T1000 (cell line): ENCODE data around the gene KIF2A.

ENCODE experiments used
- DNase-seq: peaks from one replicate; lab custom pipeline; 2025; ENCODE audit warnings: mixed read lengths; lab: John Stamatoyannopoulos, UW

KIF2A gene

DNA sequence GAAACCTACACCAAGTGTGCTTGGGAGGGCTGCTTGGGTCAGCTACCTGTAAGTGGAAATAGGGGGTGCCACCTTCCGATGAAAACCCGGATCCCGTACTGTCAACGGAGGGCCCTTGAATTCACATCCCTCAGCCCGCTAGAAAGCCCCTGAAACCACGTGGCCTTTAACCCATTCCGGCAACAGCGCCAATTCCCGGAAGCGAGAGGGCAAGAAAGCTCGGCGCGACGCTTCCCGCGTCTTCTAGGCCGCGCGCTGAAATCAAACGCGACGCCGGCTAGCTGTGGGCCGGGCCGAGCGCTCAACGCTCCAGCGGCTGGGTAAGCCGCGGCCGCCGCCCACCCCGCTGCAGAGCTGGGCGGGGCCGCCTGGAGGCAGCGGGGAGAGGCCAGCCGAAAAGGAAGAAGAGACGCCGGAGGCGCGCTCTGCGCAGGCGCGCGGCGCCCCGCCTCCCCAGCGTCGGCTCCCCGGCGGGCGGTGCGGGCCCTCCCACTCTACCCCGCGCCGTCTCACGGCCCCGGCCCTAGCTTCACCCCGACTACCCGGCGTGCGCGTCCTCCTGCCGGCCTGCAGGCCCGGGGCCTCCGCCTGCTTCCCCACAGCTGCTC is at the start of gene KIF2A:
KIF2A (plus strand) TSS at position 492 of the 608 bp plus-strand sequence. CDS start 267 bp downstream, outside the sequence.
- peak; percentile 86 for DNase-seq

GRCh38 chr5:62257020-62257367 is 49.0 kb upstream of the KIF2A start:
- no peak for DNase-seq

DNA sequence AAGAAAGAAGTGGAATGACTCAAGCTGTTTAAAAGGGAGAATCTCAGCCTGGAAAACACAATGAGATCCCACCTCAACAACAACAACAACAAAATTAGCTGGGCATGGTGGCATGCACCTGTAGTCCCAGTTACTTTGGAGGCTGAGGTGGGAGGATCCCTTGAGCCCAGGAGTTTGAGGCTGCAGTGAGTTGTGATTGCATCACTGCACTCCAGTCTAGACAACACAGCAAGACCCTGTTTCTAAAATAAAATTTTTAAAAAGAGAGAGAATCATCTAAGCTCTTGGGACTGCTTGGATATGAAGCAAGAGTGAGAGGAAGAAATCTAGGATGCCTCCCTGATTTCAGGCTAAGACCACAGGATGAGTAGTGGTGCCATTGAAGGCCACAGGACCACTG is 47.4 kb upstream of the KIF2A start:
- no peak for DNase-seq

- no peak for DNase-seq
Measured at GRCh38 chr5:62259699-62260250, 46.2 kb upstream of the KIF2A start.

DNA sequence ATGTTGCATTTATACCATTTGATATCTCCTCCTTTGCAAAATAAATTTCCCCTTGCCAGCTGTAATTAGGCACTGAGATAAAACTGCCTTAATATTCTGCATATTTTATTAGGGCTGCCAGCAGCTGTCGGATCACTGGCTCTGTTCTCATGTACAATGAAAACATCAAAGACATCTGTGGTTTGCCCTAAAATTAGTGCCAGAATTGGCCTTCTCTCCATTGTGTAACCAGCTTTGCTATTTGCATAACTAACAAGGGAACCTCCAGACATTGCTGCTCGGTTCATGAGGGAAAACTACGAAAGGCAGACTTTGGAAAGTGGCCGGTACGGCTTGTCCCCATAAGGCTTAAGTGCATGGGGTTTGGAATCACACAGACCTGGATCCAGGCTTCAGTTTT is 45.5 kb upstream of the KIF2A start:
- DNase-seq, result no peak

DNA sequence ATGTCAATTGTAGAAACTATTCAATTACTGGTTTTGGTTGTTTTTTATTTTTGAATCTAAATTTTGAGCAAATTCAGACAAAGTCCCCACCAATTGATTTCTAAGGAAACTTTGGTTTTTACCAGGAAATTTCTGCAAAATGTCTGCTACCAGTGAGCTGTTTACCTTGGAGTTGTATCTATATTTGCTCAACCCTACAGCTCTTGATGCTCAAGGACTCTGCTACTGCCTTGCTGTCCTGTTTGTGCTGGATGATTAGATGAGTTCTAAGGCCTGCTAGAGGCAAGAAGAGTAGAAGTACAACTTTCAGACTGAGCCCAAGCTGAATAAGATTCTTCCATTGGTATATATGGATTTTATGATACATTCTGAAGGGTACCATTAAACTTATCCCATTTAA is 42.6 kb upstream of the KIF2A start:
- no peak for DNase-seq

DNA sequence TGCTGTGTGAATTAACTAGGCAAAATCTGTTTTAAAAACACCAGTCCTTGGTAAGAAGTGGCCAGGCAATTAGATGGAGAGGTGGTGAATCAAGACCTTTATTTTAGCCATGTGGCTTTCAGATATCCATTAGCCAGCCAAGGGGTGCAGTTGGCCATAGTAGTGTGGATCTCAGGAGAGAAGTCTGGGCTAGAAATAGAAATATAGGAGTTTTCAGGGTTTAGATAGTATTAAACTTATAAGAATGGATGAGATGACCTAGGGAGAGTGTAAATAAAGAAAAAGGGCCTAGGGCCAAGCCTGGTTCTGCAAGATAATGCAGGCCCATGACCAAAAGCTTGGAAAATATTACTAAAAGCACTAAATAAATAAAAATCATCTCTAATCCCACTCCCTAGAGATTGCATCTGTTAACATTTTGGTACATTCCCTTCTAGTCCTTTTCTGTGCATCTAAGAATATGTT is 40.3 kb upstream of the KIF2A start:
- no peak for DNase-seq

DNA sequence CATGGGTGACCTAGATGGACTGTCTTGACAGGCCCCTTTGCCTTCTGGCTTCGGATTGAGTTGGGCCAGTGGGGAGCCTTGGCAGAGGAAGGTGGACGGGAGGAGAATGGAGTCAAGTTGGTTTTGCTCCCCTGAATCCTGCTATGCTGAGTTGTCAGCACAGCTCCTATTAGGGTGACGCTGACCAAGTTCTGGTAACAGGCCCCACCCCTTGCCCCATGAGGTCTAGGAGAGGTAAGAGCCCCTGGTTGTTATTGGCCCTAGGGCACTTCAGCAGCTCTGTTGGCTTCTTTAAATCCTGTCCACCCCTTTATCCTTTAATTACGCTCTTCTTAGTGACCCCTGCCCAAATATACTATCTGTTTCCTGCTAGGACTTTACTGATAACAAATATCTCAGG is 39.4 kb upstream of the KIF2A start:
- DNase-seq, result no peak

GRCh38 chr5:62268234-62268633 is 37.8 kb upstream of the KIF2A start:
- no peak for DNase-seq

DNA sequence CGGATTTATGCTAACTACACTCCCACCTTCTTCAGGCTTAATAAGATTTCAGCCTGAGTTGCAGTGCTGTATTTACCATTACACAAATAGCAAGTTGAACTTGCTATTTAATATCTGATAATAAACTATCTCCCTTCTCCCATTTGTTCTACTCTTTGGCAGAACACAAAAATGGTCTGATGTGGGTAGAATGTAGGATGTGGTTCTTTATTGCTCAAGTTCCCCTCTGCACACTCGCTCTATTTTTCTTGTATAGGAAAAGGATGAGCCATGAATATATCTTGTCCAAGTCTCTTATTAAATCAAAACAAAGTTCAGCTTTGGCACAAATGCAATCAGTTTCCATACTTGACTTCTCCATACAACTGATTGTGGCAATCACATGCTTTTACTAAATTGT is 37.2 kb upstream of the KIF2A start:
- DNase-seq, result no peak

GRCh38 chr5:62271370-62271769 is 34.6 kb upstream of the KIF2A start:
- no peak for DNase-seq

- no peak for DNase-seq
Measured at GRCh38 chr5:62271870-62272269, 34.1 kb upstream of the KIF2A start.

DNA sequence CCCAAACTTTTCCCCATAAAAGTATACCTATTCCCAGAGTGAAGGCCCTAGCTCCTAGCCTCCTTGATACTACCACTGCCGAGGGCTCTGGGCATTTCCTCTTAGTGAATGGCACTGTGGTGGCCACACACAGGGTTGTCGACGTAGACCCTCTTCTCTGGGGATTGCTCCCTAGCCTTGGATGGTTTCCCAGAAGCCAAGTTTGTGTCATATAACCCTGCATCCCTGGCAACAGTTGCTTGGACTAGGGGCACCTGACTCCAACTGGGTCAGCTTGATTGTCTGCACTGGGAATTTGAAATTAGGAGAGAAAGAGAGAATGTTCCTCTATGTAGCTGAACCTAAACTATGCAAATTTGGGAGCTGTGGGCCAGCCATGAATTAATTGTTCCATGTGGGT is 32.3 kb upstream of the KIF2A start:
- DNase-seq, result no peak

DNA sequence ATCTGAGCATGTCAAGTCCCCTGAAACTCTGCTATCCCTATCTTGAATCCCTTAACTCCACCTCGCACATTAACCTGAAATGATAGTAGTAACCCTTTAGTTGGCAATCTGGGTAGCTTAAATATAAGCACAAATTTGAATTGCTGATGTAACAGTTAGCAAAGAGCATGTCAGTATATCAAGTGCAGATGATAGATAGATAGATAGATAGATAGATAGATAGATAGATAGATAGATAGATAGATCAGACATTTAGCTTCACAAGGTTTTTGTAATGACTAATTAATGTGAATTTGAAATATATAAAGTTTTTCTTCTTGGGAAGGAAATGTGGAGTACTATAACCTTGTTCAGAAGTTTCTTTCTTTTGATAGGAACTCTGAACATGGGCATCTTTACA is 30.4 kb upstream of the KIF2A start:
- no peak for DNase-seq

- no peak for DNase-seq
Measured at GRCh38 chr5:62281411-62281810, 24.6 kb upstream of the KIF2A start.

DNA sequence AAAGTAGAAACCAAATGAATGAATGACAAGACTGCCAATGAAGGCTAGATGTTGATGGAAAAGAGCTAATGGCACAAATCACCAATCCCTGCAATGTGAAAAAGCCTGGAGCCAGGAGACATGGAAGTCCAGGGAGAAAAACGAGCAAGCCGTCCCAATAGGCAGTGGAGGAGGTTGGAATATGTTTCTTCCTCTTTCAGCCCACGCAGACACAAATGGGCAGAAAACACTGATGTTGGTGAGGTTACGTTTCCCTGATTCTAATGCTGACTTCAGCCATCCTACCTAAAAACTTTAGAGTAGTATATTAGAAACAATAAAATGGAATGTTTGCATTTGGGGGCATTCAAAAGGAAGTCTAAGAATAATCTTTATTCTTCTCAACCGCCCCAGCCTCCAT is 23.9 kb upstream of the KIF2A start:
- DNase-seq, result no peak

DNA sequence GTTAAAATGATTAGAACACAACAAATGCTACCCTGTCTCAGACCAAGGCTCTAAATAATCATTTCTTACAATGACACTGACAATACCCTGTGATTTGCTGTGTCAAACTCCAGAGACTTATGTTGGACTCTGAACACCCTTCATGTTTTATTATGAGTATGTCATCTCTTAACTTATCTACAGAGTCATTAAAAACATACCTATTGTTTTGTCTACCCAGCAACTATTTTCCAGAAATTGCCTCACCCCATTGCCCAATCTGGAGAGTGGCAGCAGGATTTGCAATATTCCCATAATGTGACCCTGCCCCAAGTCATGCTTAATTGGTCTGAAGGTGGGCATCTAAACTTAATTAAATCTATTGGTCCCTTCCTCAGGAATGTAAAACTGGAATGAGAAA is 23.0 kb upstream of the KIF2A start:
- DNase-seq, result no peak

- DNase-seq, result no peak
Measured at GRCh38 chr5:62283861-62284260, 22.1 kb upstream of the KIF2A start.

DNA sequence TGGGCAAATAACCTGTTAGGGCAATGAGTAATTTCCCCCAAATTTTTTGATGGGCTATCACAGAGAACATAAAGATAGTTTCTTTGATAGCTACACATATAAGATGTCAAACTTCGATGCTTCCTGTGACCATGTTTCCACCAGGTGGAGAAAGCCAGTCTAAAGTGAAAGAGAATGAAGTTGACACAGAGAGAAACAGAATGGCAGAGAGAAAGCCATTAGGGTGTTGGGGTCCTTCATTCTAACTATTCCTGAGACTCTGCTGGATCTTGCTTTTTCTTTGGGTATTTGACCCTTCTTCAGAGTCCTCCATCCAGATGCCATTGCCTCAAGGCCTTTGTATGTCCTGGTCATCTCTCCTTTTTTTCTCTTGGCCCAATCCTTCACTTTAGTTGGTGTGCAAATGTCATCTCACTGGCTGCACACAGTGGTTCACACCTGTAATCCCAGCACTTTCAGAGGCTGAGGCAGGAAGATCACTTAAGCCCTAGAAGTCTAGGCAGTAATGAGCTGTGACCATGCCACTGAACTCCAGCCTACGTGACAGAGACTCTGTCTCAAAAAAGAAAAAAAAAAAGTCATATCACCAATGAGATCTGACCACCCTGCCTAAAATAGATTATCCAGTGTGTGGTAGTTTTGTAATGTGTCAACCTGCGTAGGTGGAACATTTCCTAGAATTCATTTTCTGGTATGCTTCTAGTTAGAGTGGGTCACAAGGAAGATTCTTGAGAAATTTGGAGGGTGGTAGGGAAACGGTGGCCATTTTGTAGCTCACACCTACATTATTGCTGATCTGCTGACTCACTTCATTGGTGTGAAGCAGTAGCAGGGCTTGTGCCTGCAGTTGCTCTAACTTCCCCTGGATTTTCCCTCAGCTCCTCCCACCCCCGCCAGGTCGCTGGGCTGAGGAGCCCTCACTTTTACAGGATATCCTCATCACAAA is 20.8 kb upstream of the KIF2A start:
- DNase-seq, result no peak

DNA sequence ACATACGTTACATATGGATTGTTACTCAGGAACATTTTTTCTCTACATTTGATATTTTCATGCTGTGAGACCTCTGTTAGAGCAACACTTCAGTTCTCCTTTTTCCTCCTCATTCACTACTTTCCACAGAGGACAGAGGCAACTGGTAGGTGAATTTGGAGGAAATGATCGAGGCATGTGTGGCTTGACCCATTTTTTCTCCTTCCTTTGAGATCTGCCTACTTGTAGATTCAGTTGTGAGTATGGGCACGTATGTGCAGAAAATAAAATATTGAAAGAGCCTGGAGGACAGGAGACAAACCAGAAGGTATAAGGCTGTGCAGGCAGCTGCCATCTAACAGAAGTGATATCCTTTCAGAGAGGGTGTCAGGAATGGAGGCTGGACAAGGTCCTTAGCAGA is 19.2 kb upstream of the KIF2A start:
- no peak for DNase-seq

DNA sequence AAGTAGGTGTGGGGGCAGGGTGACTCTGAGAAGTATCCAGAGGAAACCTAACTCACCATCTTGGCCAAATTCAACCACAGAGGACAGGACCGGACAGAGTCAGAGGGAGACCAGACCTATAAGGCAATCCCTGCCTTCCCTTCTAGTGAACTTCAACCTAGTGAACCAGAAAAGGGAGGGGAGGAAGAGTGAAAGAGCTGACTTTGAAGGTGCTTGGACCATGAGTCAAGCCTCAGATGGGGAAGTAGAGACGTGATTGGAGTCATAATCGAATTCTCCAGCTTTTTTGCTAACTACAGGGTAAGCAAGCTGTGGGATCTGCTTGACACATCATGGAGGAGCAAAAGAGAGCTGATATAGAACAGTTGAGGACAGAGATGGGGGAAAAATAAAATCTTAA is 18.8 kb upstream of the KIF2A start:
- no peak for DNase-seq

DNA sequence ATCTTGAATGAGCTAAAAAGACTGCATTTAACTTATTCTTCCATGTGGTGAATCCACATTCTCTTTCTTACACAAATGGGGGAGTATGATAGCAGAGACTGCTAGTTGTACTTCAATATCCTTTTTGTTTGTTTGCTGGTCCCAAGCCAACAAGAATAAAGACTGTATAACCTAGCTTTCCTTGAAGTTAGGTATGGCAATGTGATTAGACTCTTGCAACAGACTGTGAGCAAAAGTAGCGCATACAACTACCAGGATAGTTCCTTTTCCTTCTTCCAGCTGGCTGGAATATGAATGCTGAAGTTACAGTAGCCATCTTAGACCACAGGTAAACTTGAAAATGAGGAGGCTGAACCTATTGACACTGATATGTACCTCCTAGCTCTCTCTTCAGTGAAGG is 17.9 kb upstream of the KIF2A start:
- no peak for DNase-seq

GRCh38 chr5:62289813-62290212 is 16.2 kb upstream of the KIF2A start:
- no peak for DNase-seq
